ENCODE data around the gene FBXO47.
"Not testable (repeated sequence)": the region's sequence is repeated elsewhere in the genome, so short reads cannot be mapped to it uniquely, and the experiment has no call there.

Gene FBXO47

DNA sequence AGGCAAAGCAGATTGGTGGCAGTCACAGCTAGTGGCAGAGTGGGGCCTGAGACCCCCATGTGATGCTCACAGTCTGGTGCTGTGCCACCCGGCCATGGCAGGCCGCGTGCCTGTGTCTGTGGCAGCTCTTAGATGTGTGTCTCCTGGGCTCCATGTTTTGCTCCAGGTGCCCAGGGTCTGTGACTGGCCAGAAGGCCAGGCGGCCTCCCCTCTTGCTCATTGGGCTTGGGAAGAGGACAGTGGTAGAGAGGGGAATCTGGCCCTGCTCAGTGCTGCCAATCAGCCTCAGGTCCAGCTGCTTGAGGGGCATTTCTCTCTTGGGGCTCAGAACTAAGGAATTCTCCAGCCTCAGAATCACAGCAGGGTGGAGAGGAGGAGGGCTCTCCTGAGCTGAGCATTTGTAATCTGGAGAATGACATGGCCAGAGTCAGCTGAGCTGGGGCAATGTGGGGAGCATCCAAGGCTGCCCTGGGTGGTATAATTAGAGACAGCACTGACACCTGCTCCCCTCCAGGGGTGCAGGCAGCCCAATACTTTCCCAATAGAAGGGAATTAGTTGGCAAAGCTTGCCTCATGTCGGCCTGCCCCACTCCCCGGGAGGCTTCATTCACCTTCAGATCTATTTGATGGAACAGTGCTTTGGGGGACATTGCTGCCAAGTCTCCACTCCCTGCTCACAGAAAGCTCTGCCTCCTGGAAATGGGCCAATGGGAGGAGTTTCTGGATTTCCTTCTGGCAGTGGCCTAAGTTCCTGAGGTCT lies 44.5 kb downstream of the FBXO47 start:
- no peaks in the 10 kb centered on the region for H3K4me1 ChIP-seq
- in situ Hi-C loops (cut with MboI; ENCODE audit: low sequenced_read_pairs) = no loop called here
- no peak overlapping the region for H3K4me3 ChIP-seq
- no peaks in the 10 kb centered on the region; the same call in 1 of the 2 replicates for H3K36me3 ChIP-seq (replicated peaks)
- peak in 1 of 2 experiments; percentile 45 for DNase-seq (ENCODE audit: low spot score in 2 of 2)
- no peaks in the 10 kb centered on the region for H3K9me3 ChIP-seq
- H3K27me3 ChIP-seq (ENCODE audit: low read depth) = no peaks in the 10 kb centered on the region

DNA sequence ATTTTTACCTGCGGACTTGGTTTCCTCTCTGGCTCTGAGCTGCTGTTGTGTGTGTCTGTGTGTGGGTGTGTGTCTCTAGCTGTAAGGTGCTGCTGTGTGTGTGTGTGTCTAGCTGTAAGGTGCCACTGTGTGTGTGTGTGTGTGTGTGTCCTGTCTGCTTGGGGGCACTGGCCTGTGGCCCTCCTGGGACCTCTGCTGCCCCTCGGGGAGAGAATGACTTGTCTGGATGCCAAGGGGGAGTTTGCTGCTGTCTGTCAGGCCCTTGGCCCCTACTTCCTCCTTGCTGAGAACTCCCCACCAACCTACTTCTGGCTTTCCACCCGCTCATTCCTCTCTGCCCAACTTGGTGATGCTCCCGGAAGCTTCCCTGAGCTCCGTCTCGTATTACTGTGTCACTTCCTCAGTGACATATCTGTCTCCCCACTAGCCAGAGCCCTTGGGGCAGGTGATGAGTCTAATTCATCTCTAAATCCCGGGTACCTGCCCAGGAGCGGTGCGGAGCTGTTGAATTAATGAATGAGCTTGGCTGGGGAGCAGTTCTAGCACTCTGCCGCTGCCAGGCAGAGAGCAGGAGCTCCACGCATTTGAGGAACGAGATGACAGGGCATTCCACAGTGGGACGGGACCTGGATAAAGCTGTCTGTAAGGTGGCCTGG lies 45.3 kb downstream of the FBXO47 start:
- Histone ChIP-seq H3K27me3 (ENCODE audit: low read depth) (no peaks in the 10 kb centered on the region), H3K36me3 (replicated peaks) (no peaks in the 10 kb centered on the region; the same call in 1 of the 2 replicates), H3K4me3 (no peak overlapping the region), H3K4me1 (no peaks in the 10 kb centered on the region), H3K9me3 (no peaks in the 10 kb centered on the region)
- in situ Hi-C loops (cut with MboI; ENCODE audit: low sequenced_read_pairs) = no loop called here
- DNase-seq (ENCODE audit: low spot score in 2 of 2) = peak in 1 of 2 experiments; percentile 6

- Histone ChIP-seq H3K4me1 (no peaks in the 10 kb centered on the region), H3K27me3 (ENCODE audit: low read depth) (no peaks in the 10 kb centered on the region), H3K36me3 (replicated peaks) (peaks cover 4% of the 10 kb centered on the region), H3K9me3 (no peaks in the 10 kb centered on the region), H3K4me3 (no peak overlapping the region)
- in situ Hi-C loops (cut with MboI; ENCODE audit: low sequenced_read_pairs) = no loop called here
- peak in 1 of 2 experiments; percentile 2 for DNase-seq (ENCODE audit: low spot score in 2 of 2)
Measured at GRCh38 chr17:38920374-38921291, 46.6 kb downstream of the FBXO47 start.

DNA sequence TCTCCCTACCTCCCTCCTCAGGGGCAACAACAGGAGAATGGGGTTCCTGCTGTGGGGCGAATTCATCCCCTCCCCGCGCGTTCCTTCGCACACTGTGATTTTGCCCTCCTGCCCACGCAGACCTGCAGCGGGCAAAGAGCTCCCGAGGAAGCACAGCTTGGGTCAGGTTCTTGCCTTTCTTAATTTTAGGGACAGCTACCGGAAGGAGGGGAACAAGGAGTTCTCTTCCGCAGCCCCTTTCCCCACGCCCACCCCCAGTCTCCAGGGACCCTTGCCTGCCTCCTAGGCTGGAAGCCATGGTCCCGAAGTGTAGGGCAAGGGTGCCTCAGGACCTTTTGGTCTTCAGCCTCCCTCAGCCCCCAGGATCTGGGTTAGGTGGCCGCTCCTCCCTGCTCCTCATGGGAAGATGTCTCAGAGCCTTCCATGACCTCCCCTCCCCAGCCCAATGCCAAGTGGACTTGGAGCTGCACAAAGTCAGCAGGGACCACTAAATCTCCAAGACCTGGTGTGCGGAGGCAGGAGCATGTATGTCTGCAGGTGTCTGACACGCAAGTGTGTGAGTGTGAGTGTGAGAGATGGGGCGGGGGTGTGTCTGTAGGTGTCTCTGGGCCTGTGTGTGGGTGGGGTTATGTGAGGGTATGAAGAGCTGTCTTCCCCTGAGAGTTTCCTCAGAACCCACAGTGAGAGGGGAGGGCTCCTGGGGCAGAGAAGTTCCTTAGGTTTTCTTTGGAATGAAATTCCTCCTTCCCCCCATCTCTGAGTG lies 47.7 kb downstream of the FBXO47 start:
- H3K36me3 ChIP-seq (replicated peaks) = peaks cover 16% of the 10 kb centered on the region
- H3K4me1 ChIP-seq = no peaks in the 10 kb centered on the region
- no peaks in the 10 kb centered on the region for H3K9me3 ChIP-seq
- no peaks in the 10 kb centered on the region for H3K27me3 ChIP-seq (ENCODE audit: low read depth)
- no peak for DNase-seq (ENCODE audit: low spot score in 2 of 2)
- no peak overlapping the region for H3K4me3 ChIP-seq
- in situ Hi-C loops (cut with MboI; ENCODE audit: low sequenced_read_pairs) = no loop called here

DNA sequence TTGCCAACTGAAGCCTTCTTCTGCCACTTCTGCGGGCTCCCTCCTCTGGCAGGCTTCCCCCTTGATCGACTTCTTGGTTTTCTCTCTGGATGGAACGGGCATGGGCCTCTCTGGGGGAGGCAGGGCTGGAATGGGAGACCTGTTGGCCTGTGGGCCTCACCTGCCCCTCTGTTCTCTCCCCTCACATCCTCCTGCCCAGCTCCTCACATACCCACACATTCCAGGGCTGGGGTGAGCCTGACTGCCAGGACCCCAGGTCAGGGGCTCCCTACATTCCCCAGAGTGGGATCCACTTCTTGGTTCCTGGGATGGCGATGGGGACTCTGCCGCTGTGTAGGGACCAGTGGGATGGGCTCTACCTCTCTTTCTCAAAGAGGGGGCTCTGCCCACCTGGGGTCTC lies 48.3 kb downstream of the FBXO47 start:
- H3K9me3 ChIP-seq = no peaks in the 10 kb centered on the region
- in situ Hi-C loops (cut with MboI; ENCODE audit: low sequenced_read_pairs) = no loop called here
- H3K36me3 ChIP-seq (replicated peaks) = peaks cover 18% of the 10 kb centered on the region

GRCh38 chr17:38918129-38918913 lies 48.9 kb downstream of the FBXO47 start:
- Histone ChIP-seq H3K4me3 (no peak overlapping the region), H3K4me1 (no peaks in the 10 kb centered on the region), H3K27me3 (ENCODE audit: low read depth) (no peaks in the 10 kb centered on the region), H3K36me3 (replicated peaks) (peaks cover 18% of the 10 kb centered on the region), H3K9me3 (no peaks in the 10 kb centered on the region)
- DNase-seq (ENCODE audit: low spot score in 2 of 2) = no peak
- in situ Hi-C loops (cut with MboI; ENCODE audit: low sequenced_read_pairs) = no loop called here

More for the DNA sequence above, 48.3 kb downstream of the FBXO47 start:
- H3K27me3 ChIP-seq (ENCODE audit: low read depth) = no peaks in the 10 kb centered on the region
- no peak for DNase-seq (ENCODE audit: low spot score in 2 of 2)
- H3K4me1 ChIP-seq = no peaks in the 10 kb centered on the region
- no peak overlapping the region for H3K4me3 ChIP-seq

GRCh38 chr17:38917259-38917658 lies 49.9 kb downstream of the FBXO47 start:
- no peak for DNase-seq (ENCODE audit: low spot score in 2 of 2)
- H3K27me3 ChIP-seq (ENCODE audit: low read depth) = no peaks in the 10 kb centered on the region
- no peak overlapping the region for H3K4me3 ChIP-seq
- no peaks in the 10 kb centered on the region for H3K9me3 ChIP-seq
- no peaks in the 10 kb centered on the region for H3K4me1 ChIP-seq
- H3K36me3 ChIP-seq (replicated peaks) = peaks cover 18% of the 10 kb centered on the region
- in situ Hi-C loops (cut with MboI; ENCODE audit: low sequenced_read_pairs) = no loop called here

- H3K36me3 ChIP-seq (replicated peaks) = peaks cover 18% of the 10 kb centered on the region
Measured at GRCh38 chr17:38916771-38917170, 50.4 kb downstream of the FBXO47 start.

DNA sequence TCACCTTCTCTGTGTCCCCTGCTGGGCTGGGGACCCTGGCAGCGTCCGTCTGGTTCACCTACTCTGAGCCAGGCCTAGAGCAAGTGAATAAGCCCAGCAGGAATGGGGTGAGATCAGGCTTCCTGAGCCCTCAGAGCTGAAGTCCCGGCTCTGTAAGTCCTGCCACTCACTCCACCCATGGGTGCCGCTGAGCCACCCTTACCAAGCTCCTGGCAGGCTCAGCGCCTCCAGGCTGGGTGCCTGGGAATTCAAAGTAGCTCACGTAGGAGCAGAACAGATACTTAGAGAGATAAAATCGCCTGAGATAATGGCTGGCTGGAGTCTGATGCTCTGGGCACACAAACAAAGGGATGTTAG lies 51.6 kb downstream of the FBXO47 start:
- Histone ChIP-seq H3K9me3 (no peaks in the 10 kb centered on the region), H3K36me3 (replicated peaks) (peaks cover 18% of the 10 kb centered on the region), H3K4me1 (no peaks in the 10 kb centered on the region), H3K4me3 (no peak overlapping the region), H3K27me3 (ENCODE audit: low read depth) (no peaks in the 10 kb centered on the region)
- in situ Hi-C loops (cut with MboI; ENCODE audit: low sequenced_read_pairs) = no loop called here
- no peak for DNase-seq (ENCODE audit: low spot score in 2 of 2)

More at GRCh38 chr17:38916771-38917170, 50.4 kb downstream of the FBXO47 start:
- no peak for DNase-seq (ENCODE audit: low spot score in 2 of 2)
- in situ Hi-C loops (cut with MboI; ENCODE audit: low sequenced_read_pairs) = no loop called here
- H3K4me3 ChIP-seq = no peak overlapping the region
- no peaks in the 10 kb centered on the region for H3K9me3 ChIP-seq
- H3K4me1 ChIP-seq = no peaks in the 10 kb centered on the region
- H3K27me3 ChIP-seq (ENCODE audit: low read depth) = no peaks in the 10 kb centered on the region

DNA sequence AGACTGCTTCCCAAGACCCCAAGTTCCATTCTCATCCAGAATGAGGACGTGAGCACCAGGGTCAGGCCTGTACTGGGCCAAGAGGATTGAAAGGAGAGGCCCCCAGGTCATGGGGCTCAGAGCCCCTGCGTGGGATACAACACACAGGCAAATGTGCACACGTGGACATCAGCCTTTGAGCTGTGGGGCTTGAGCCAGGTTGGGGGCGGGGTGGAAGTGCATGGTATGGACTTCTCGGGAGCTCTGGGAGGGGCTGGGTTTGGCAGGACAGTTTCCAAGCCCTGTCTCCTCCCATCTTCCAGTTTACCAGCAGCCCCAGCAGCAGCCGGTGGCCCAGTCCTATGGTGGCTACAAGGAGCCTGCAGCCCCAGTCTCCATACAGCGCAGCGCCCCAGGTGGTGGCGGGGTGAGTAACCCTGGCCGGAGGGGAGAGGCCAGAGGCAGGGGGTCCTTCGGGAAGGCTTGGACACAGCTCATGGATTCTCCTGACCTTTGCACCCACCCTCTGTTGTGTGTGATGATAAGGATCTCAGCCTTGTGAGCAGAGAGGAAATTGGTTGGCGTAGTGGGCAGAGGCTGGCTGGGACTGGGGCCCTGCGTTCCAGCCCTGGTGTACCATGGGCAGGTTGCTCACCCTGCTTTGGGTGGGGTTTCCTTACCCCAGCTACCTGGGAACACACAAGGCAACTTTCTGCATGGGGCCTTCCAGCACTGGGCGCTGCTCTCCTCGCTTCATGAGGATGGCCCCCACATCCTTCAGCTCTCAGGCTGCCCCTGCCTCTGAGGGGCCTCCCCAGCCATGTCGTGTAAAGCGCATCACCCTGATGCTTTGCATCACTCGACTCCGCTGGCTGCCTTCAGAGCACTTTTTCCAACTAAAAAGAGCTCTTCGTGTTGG lies 52.2 kb downstream of the FBXO47 start:
- Histone ChIP-seq H3K36me3 (replicated peaks) (peaks cover 18% of the 10 kb centered on the region), H3K4me1 (no peaks in the 10 kb centered on the region), H3K4me3 (no peak overlapping the region), H3K9me3 (no peaks in the 10 kb centered on the region), H3K27me3 (ENCODE audit: low read depth) (no peaks in the 10 kb centered on the region)
- DNase-seq (ENCODE audit: low spot score in 2 of 2) = no peak
- in situ Hi-C loops (cut with MboI; ENCODE audit: low sequenced_read_pairs) = no loop called here

GRCh38 chr17:38912221-38912813 lies 54.9 kb downstream of the FBXO47 start:
- in situ Hi-C loops (cut with MboI; ENCODE audit: low sequenced_read_pairs) = no loop called here
- no peaks in the 10 kb centered on the region for H3K4me1 ChIP-seq
- no peaks in the 10 kb centered on the region for H3K27me3 ChIP-seq (ENCODE audit: low read depth)
- no peak for DNase-seq (ENCODE audit: low spot score in 2 of 2)
- peaks cover 18% of the 10 kb centered on the region for H3K36me3 ChIP-seq (replicated peaks)
- H3K9me3 ChIP-seq = no peaks in the 10 kb centered on the region
- no peak overlapping the region for H3K4me3 ChIP-seq

DNA sequence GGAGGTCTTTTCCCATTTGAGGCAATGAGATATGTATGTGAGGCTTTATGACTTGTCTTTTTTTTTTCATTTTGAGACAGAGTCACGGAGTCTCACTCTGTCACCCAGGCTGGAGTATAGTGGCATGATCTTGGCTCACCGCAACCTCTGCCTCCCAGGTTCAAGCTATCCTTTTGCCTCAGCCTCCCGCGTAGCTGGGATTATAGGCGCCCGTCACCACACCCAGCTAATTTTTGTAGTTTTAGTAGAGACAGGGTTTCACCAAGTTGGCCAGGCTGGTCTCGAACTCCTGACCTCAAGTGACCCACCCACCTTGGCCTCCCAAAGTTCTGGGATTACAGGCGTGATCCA lies 55.5 kb downstream of the FBXO47 start:
- H3K4me3 ChIP-seq; in situ Hi-C loops (cut with MboI; ENCODE audit: low sequenced_read_pairs); H3K27me3 ChIP-seq (ENCODE audit: low read depth); H3K9me3 ChIP-seq; DNase-seq (ENCODE audit: low spot score in 2 of 2); H3K4me1 ChIP-seq: not testable (repeated sequence)
- peaks cover 18% of the 10 kb centered on the region for H3K36me3 ChIP-seq (replicated peaks)
